ENCODE data around the gene PNKD. TPM values are rescaled to one million over a fixed set of nuclear protein-coding genes. Genes with fewer than 3 reads are reported as not detected.

The PNKD gene
- total RNA-seq, 1 donor = 17.4 TPM

GRCh38 chr2:218357236-218358177 lies 87.2 kb downstream of the PNKD start:
- no peak for TF ChIP-seq CTCF (IDR thresholded peaks at IDR 0.05; ENCODE audit: insufficient read depth, low read length)

DNA sequence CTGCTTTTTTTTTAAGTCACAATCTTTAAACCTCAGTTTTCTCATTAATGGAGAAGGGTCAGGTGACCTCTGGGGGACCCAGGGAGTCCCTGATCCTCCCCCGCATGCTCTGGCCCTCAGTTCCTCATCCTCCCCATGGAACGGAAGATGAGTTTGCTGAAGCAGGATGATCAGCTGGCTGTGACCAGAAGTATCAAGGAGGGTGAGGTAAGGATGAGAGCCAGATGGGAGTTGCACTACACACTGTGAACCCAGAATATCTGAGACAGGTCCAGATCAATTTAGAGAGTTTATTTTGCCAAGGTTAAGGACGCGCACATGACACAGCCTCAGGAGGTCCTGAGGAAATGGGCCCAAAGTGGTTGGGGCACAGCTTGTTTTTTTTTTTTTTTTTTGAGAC lies 90.1 kb downstream of the PNKD start:
- TF ChIP-seq CTCF (IDR thresholded peaks at IDR 0.05; ENCODE audit: insufficient read depth, low read length) = no peak
- DNase-seq (ENCODE audit: low read depth) = no peak
- H3K4me3 ChIP-seq (ENCODE audit: low read depth, low read length) = no peak overlapping the region

More at GRCh38 chr2:218357236-218358177, 87.2 kb downstream of the PNKD start:
- H3K4me3 ChIP-seq (ENCODE audit: low read depth, low read length) = no peak overlapping the region
- no peak for DNase-seq (ENCODE audit: low read depth)

GRCh38 chr2:218362606-218363005 lies 92.3 kb downstream of the PNKD start:
- no peak for TF ChIP-seq CTCF (IDR thresholded peaks at IDR 0.05; ENCODE audit: insufficient read depth, low read length)
- no peak for DNase-seq (ENCODE audit: low read depth)
- no peak overlapping the region for H3K4me3 ChIP-seq (ENCODE audit: low read depth, low read length)

GRCh38 chr2:218363736-218364135 lies 93.4 kb downstream of the PNKD start:
- H3K4me3 ChIP-seq (ENCODE audit: low read depth, low read length) = no peak overlapping the region
- DNase-seq (ENCODE audit: low read depth) = no peak
- TF ChIP-seq CTCF (IDR thresholded peaks at IDR 0.05; ENCODE audit: insufficient read depth, low read length) = no peak

GRCh38 chr2:218364196-218364595 lies 93.9 kb downstream of the PNKD start:
- no peak for DNase-seq (ENCODE audit: low read depth)
- no peak overlapping the region for H3K4me3 ChIP-seq (ENCODE audit: low read depth, low read length)

GRCh38 chr2:218366621-218367414 lies 96.5 kb downstream of the PNKD start:
- no peak overlapping the region for H3K4me3 ChIP-seq (ENCODE audit: low read depth, low read length)
- no peak for TF ChIP-seq CTCF (IDR thresholded peaks at IDR 0.05; ENCODE audit: insufficient read depth, low read length)
- no peak for DNase-seq (ENCODE audit: low read depth)

More at GRCh38 chr2:218364196-218364595, 93.9 kb downstream of the PNKD start:
- TF ChIP-seq CTCF (IDR thresholded peaks at IDR 0.05; ENCODE audit: insufficient read depth, low read length) = no peak

Data from fibroblast of the aortic adventitia (primary cell).